GM21360 (cell line): Measurements from ENCODE around the gene LATS1.
"Not testable (repeated sequence)": the region's sequence is repeated elsewhere in the genome, so short reads cannot be mapped to it uniquely, and the experiment has no call there.

Source experiments
- ATAC-seq: cut with Tn5 transposase; IDR thresholded peaks from one replicate; pipeline ENCODE4 v1.9.1; 2021; ENCODE audit warnings: mild to moderate bottlenecking, moderate library complexity; ENCODE audit not compliant: unreplicated experiment

The LATS1 gene

DNA sequence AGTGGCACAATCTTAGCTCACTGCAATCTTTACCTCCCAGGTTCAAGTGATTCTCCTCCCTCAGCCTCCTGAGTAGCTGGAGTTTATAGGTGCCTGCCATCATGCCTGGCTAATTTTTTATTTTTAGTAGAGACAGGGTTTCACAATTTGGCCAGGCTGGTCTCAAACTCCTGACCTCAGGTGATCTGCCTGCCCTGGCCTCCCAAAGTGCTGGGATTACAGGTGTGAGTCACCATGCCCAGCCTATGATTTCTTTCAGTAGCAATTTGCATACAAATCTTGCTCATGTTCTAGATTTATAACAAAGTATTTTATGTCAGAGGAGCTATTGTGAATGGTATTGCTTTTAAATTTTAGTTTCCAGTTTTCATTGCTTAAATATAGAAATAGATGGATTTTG, 45.6 kb downstream of the LATS1 start:
- ATAC-seq, result not testable (repeated sequence)

DNA sequence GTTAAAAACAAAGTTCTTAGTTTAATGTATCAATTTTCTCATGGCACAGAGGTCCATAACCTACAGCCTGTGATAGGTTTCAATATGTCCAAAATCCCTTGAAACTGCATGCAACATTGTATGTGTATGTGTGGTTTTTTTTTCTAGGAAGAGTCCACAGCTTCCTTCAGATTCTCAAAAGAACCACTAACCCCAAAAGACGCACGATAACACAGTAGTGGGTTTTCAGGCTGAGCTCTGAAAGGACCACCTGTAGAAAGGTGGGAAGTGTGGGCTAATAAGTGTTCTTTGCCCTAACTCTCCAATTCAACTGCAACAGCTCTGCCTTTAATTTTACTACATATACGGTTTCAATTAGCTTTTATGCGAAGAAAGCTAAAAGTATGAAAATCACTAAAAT, 57.9 kb downstream of the LATS1 start:
- ATAC-seq, result no peak

DNA sequence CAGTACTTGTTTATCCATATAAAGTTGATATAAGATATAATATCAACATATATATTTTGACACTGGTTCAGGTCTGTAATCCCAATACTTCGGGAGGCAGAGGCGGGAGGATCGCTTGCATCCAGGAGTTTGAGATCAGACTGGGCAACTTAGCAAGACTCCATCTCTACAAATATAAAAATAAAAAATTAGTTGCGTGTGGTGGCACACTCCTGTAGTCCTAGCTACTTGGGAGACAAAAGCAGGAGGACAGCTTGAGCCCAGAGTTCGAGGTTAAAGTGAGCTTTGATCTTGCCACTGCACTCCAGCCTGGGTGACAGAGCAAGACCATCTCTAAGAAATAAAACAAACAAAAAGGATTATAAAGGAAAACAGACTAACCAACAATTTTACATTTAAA, 60.5 kb downstream of the LATS1 start:
- no peak for ATAC-seq

DNA sequence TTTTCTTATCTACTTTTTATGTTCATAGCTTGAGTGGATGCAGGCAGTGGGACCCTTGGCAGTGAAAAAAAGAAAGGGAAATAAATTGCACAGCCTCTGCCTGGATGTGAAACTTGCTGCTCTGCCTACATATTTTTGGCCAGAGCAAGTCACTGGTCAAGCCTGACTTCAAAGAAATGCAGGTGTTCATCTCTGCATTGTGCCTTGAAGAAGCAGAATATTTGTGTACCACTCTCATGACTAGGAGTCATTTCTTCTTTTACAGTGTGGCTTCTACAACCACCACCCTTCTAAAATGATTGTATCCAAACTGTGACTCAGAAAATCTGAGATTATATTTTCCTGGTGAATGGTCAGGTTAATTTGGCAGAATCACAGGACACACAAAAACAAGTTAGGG, 66.8 kb downstream of the LATS1 start:
- no peak for ATAC-seq

- peak; percentile 87 for ATAC-seq
Observed at GRCh38 chr6:149648148-149649145, 69.5 kb downstream of the LATS1 start, which contains the start of gene KATNA1. KATNA1 (minus strand) TSS chr6:149648714; CDS start chr6:149638547, 10,167 bp downstream.

- no peak for ATAC-seq
Observed at GRCh38 chr6:149646599-149646998, 71.3 kb downstream of the LATS1 start.

DNA sequence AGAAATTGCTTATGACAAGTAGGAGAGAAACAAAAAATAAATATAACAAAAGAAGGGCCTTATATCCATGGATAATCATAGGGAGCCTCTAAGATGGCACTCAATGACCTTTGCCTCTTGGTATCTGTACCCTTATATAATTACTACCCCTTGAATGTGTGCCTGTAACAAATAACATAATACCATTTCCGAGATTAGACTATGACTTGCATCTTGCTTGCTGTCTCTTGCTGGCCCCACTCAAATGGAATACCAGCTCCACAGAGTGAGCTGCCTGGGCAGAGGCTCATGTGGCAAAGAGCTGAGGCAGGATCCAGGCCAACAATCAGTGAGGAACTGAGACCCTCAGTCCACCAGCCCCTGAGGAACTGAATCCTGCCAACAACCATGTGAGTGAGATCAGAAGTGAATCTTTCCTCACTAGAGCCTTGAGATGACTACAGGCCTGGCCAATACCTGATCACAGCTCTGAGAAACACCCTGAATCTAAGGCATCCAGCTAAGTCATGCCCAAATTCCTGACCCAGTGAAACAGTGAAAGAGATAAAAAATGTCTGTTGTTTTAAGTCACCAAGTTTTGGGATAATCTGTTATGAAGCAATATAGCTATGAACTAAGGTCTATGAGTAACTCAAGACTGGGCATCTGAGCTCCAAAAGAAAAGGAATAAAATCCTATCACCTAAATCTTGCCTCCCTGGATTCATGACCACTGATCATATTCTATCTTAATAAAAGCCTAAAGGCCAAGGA, 74.9 kb downstream of the LATS1 start:
- ATAC-seq, result no peak

DNA sequence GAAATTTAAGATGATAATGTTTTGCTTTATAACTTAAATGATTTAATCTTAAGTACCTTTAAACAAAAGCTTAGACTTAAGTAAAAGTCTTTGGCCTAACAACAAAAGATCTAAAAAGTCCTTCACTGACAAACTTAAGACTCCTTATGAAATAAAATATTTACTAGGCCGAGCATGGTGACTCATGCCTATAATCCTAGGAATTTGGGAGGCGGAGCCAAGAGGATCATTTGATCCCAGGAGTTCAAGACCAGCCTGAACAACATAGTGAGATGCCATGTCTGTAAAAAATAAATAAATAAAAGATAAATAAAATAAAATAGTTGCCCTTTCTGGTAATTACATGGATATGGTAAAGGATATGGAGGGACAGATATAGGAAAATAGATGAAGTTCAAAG, 81.8 kb downstream of the LATS1 start:
- ATAC-seq, result no peak

DNA sequence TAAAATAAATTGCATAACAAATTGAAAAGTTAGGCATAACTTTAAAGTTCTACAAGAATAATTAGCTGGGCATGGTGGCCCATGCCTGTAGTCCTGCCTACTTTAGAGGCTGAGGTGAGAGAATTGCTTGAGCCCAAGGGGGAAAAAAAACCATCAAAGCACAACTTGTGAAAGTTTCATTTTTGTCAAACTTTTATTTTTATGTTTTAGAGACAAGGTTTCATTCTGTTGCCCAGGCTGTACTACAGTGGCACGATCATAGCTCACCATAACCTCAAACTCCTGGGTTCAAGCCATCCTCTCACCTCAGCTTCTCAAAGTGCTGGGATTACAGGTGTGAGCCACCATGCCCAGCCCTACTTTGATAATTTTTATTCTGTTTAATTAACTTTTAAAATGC, 83.6 kb downstream of the LATS1 start:
- no peak for ATAC-seq

GRCh38 chr6:149628875-149629510, 88.9 kb downstream of the LATS1 start:
- peak; percentile 86 for ATAC-seq

- ATAC-seq, result no peak
Observed at GRCh38 chr6:149627672-149628071, 90.2 kb downstream of the LATS1 start.

GRCh38 chr6:149615805-149616204, 102.1 kb downstream of the LATS1 start:
- ATAC-seq, result no peak

DNA sequence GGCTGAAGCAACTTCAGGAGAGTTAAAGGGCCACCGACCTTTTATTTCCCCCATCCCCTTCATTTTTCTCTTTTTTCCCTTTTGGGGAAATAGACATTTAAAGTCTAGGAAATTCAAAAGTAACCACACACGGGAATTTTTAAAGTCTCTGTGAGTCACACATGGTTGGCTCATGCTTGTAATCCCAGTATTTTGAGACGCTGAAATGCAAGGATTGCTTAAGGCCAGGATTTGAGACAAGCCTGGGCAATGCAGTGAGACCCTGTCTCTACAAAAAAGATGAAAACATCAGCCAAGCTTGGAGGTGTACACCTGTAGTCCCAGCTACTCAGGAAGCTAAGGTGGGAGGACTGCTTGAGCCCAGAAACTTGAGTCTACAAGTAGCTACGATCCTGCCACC, 103.6 kb downstream of the LATS1 start:
- no peak for ATAC-seq

- ATAC-seq, result no peak
Observed at GRCh38 chr6:149608381-149608982, 109.4 kb downstream of the LATS1 start.
